ENCODE results near the gene FCHSD2. TPM values are rescaled to one million over a fixed set of nuclear protein-coding genes. Genes with fewer than 3 reads are reported as not detected.

The FCHSD2 gene
- total RNA-seq, 1 experiment from 2014 or later: 7.1 TPM

DNA sequence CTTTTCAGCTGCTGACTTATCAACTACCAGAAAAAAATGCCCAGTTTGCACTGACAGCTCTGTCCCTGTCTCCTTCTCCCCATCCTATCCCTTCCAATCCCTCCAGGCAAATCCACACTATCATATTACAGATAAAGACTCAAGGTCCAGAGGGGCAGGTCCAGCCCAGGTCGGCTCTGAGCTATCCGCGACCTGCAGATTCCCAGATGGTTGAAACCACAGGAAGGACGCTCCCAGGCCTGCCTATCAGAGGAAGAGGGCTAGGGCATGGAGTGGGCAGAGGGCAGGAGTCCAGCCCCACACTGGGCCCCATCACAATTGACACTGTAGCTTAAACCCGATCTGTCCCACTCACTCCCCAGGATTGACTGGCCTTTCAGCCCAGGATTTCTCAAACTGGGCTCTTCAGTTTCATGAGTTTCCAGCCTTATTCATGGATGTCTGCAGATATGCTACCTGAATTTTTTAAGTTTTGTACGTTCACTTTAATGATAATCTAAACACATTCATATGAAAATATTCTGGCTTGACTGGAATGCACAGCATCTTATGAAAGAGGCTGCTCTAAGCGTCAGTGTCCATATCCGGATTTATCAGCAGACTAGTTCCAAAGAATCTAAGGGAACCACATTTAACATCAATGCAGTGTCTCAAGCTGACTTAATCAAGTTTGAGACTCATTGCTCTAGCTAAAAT is 16.4 kb upstream of the FCHSD2 start:
- no peak overlapping the region for H3K27ac ChIP-seq (ENCODE audit: low read length)

DNA sequence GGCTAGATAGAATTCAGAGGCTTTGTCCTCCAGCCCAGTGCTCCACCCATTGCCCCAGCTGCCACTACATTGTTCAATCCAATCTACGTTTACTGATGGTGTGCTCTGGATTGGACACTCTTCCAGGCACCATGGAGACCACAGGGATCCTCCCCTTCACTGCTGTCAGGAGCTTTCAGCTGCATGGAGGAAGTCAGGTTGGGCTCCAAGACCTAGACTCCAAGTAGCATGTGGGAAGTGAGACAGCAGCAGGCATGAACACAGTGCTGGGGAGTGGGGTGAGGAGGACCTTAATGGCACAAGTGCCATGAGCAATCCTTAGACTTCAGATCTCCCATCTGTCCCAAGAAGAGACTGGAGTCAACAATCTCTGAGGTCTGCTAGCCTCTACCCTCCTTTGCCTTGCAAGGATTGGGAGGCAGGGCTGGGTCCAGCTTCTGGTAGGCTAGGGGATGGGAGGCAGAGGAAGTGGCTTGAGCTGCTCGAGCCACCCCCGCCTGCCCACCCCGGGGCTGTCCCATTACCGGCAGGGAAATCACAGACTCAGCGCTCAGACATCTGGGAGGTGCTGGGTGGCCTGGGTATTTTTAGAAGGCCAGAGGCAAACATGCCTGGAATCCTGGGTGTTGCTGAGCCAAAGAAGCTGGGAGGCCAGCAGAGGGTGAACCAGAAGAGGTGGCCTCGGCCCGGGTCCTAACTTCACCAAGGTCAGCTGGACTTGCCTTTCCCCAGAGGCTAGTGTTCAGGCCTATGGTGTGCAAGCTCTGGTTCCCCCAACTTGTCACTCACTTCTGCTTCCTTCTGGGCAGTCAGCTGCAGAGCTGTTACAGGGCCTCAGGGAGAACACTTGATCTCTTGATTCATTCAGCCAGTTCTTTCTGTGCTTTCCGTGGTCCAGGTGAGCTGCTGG is 15.2 kb upstream of the FCHSD2 start:
- Histone ChIP-seq H3K9me3 (ENCODE audit: low read length) (no peaks in the 10 kb centered on the region), H3K4me3 (ENCODE audit: low read length) (no peak overlapping the region), H3K27me3 (ENCODE audit: low read length) (no peaks in the 10 kb centered on the region), H3K79me2 (ENCODE audit: low read length) (no peaks in the 10 kb centered on the region), H4K20me1 (ENCODE audit: low read length) (no peaks in the 10 kb centered on the region), H3F3A (ENCODE audit: low read length, unreplicated experiment) (no peaks in the 10 kb centered on the region), H3K4me1 (ENCODE audit: insufficient read depth, low read length) (no peaks in the 10 kb centered on the region), H3K4me2 (ENCODE audit: low read length) (no peak overlapping the region), H3K9ac (ENCODE audit: low read length) (no peak overlapping the region), H3K36me3 (ENCODE audit: low read depth, low read length) (no peaks in the 10 kb centered on the region), H3K9me2 (replicated peaks; ENCODE audit: low read length) (no peaks in the 10 kb centered on the region), H3K27ac (ENCODE audit: low read length) (no peak overlapping the region), H2AFZ (ENCODE audit: low read length) (no peak overlapping the region)
- ATAC-seq: no peak
- POLR2A ChIA-PET (ENCODE audit: unreplicated experiment): no interaction called here
- no peak for DNase-seq
- intact Hi-C loops (cut with micrococcal nuclease): no loop called here
- CTCF ChIA-PET: no interaction called here
- BruUV-seq (replicated peaks): no TSS peak
- TF ChIP-seq EZH2phosphoT487 (IDR thresholded peaks at IDR 0.05; ENCODE audit: borderline replicate concordance, low read length) (no peak), CTCF (conservative IDR thresholded peaks at IDR 0.05; ENCODE audit: low read depth, low read length) (no peak), EZH2 (IDR thresholded peaks at IDR 0.05; ENCODE audit: low read length, unreplicated experiment) (no peak)

More for the DNA sequence above, 16.4 kb upstream of the FCHSD2 start:
- H3K27me3 ChIP-seq (ENCODE audit: low read length): no peaks in the 10 kb centered on the region
- BruUV-seq (replicated peaks): no TSS peak
- ChIA-PET POLR2A (ENCODE audit: unreplicated experiment) (interaction anchor here (0.6 kb wide), 1 partner anchor 66 kb away, joined by 3 read pairs; no protein-coding TSS in a partner anchor), CTCF (no interaction called here)
- no peaks in the 10 kb centered on the region for H3K36me3 ChIP-seq (ENCODE audit: low read depth, low read length)
- ATAC-seq (no peak), DNase-seq (no peak)
- intact Hi-C loops (cut with micrococcal nuclease): no loop called here
- no peaks in the 10 kb centered on the region for H3F3A ChIP-seq (ENCODE audit: low read length, unreplicated experiment)
- no peak overlapping the region for H3K4me2 ChIP-seq (ENCODE audit: low read length)
- no peaks in the 10 kb centered on the region for H4K20me1 ChIP-seq (ENCODE audit: low read length)
- no peaks in the 10 kb centered on the region for H3K4me1 ChIP-seq (ENCODE audit: insufficient read depth, low read length)
- no peak overlapping the region for H3K9ac ChIP-seq (ENCODE audit: low read length)
- H3K9me3 ChIP-seq (ENCODE audit: low read length): no peaks in the 10 kb centered on the region
- H2AFZ ChIP-seq (ENCODE audit: low read length): no peak overlapping the region
- H3K4me3 ChIP-seq (ENCODE audit: low read length): no peak overlapping the region
- TF ChIP-seq EZH2 (IDR thresholded peaks at IDR 0.05; ENCODE audit: low read length, unreplicated experiment) (no peak), EZH2phosphoT487 (IDR thresholded peaks at IDR 0.05; ENCODE audit: borderline replicate concordance, low read length) (no peak)
- H3K9me2 ChIP-seq (replicated peaks; ENCODE audit: low read length): no peaks in the 10 kb centered on the region
- H3K79me2 ChIP-seq (ENCODE audit: low read length): no peaks in the 10 kb centered on the region

- H3K9ac ChIP-seq (ENCODE audit: low read length): no peak overlapping the region
- no peak overlapping the region for H3K4me3 ChIP-seq (ENCODE audit: low read length)
- no peaks in the 10 kb centered on the region for H4K20me1 ChIP-seq (ENCODE audit: low read length)
- ATAC-seq: no peak
- no peaks in the 10 kb centered on the region for H3K79me2 ChIP-seq (ENCODE audit: low read length)
- H3K36me3 ChIP-seq (ENCODE audit: low read depth, low read length): no peaks in the 10 kb centered on the region
- no peak overlapping the region for H3K4me2 ChIP-seq (ENCODE audit: low read length)
- POLR2A ChIA-PET (ENCODE audit: unreplicated experiment): no interaction called here
- no peaks in the 10 kb centered on the region for H3F3A ChIP-seq (ENCODE audit: low read length, unreplicated experiment)
- H2AFZ ChIP-seq (ENCODE audit: low read length): no peak overlapping the region
- no peaks in the 10 kb centered on the region for H3K9me2 ChIP-seq (replicated peaks; ENCODE audit: low read length)
- no peak for DNase-seq
- CTCF ChIA-PET: no interaction called here
- intact Hi-C loops (cut with micrococcal nuclease): no loop called here
- no TSS peak for BruUV-seq (replicated peaks)
- no peaks in the 10 kb centered on the region for H3K27me3 ChIP-seq (ENCODE audit: low read length)
- no peaks in the 10 kb centered on the region for H3K9me3 ChIP-seq (ENCODE audit: low read length)
- H3K4me1 ChIP-seq (ENCODE audit: insufficient read depth, low read length): no peaks in the 10 kb centered on the region
- TF ChIP-seq EZH2phosphoT487 (IDR thresholded peaks at IDR 0.05; ENCODE audit: borderline replicate concordance, low read length): no peak
- no peak overlapping the region for H3K27ac ChIP-seq (ENCODE audit: low read length)
Observed at GRCh38 chr11:73156686-73157085, 14.6 kb upstream of the FCHSD2 start.
